GM19438 (cell line): ENCODE measurements around the gene AFMID.
A peak's percentile ranks its signal among the peaks of the same experiment; 100 is the strongest.

Source experiments
- ATAC-seq: cut with Tn5 transposase; IDR thresholded peaks from one replicate; pipeline ENCODE4 v1.9.1; 2021; ENCODE audit warnings: low read depth; ENCODE audit not compliant: unreplicated experiment

AFMID gene

GRCh38 chr17:78236362-78237127 is 49.4 kb downstream of the AFMID start:
- no peak for ATAC-seq

- ATAC-seq: no peak
Observed at GRCh38 chr17:78237401-78238012, 50.3 kb downstream of the AFMID start.

- no peak for ATAC-seq
Observed at GRCh38 chr17:78238823-78239488, 51.8 kb downstream of the AFMID start.

- no peak for ATAC-seq
Observed at GRCh38 chr17:78239489-78239931, 52.3 kb downstream of the AFMID start.

GRCh38 chr17:78240012-78240655 is 53.0 kb downstream of the AFMID start:
- no peak for ATAC-seq

- no peak for ATAC-seq
Observed at GRCh38 chr17:78240839-78241238, 53.7 kb downstream of the AFMID start.

- no peak for ATAC-seq
Observed at GRCh38 chr17:78241277-78242023, 54.3 kb downstream of the AFMID start.

- ATAC-seq: peak; percentile 54
Observed at GRCh38 chr17:78242024-78242742, 55.0 kb downstream of the AFMID start.

- ATAC-seq: no peak
Observed at GRCh38 chr17:78247304-78247703, 60.1 kb downstream of the AFMID start.

GRCh38 chr17:78248051-78248914 is 61.1 kb downstream of the AFMID start:
- no peak for ATAC-seq

- ATAC-seq: no peak
Observed at GRCh38 chr17:78249074-78249817, 62.1 kb downstream of the AFMID start.

- ATAC-seq: no peak
Observed at GRCh38 chr17:78249818-78250806, 63.0 kb downstream of the AFMID start.

GRCh38 chr17:78250891-78251772 is 64.0 kb downstream of the AFMID start:
- ATAC-seq: peak; percentile 44

GRCh38 chr17:78251773-78252103 is 64.6 kb downstream of the AFMID start:
- ATAC-seq: no peak

- no peak for ATAC-seq
Observed at GRCh38 chr17:78252111-78252634, 65.0 kb downstream of the AFMID start.
